Posterior vena cava (tissue), 2 donors: ENCODE data around the gene DEDD. TPM values are rescaled to one million over a fixed set of nuclear protein-coding genes. Genes with fewer than 3 reads are reported as not detected.

Experiments
- DNase-seq: peaks from one replicate; pipeline ENCODE4 v3.0.0-alpha.2; 2020; ENCODE audit warnings: low spot score
- intact Hi-C, 2 donors: fragments of 100-400 bp; cut with DNase I; formaldehyde crosslinking; loops; one replicate each; pipeline versions ENCODE4 v1.14.1 to v1.14.2; 2022 to 2023
- total RNA-seq, 2 donors: library from RNA; stranded (reverse); fragmentation: NEBNext Ultra II Directional; extraction: Animal tissue kit (Norgen Biotek cat#: 25700); gene quantifications; one replicate each; pipeline ENCODE4 v1.2.1, GENCODE V29; 2021
- donor health status: DM: yes; HTN: yes; CAD: no.
- donor health status: DM: yes; HTN: yes; CAD: no.

The DEDD gene
- total RNA-seq, 2 donors from 2014 or later: 32.1 to 35.8 TPM

- intact Hi-C loops: no loop called here
- DNase-seq: no peak
These were observed 50.0 kb downstream of the DEDD start for GRCh38 chr1:161082483-161082882.

GRCh38 chr1:161081519-161081918, 50.9 kb downstream of the DEDD start:
- intact Hi-C loops: no loop called here
- DNase-seq: no peak

- DNase-seq: no peak
- intact Hi-C loops: no loop called here
These were observed 51.7 kb downstream of the DEDD start for GRCh38 chr1:161080441-161081405.

GRCh38 chr1:161079436-161080110, 52.9 kb downstream of the DEDD start:
- intact Hi-C loops: no loop called here
- no peak for DNase-seq

- no peak for DNase-seq
- intact Hi-C loops: no loop called here
These were observed 55.0 kb downstream of the DEDD start for GRCh38 chr1:161077426-161077825.

GRCh38 chr1:161076410-161076809, 56.1 kb downstream of the DEDD start:
- intact Hi-C loops: no loop called here
- DNase-seq: no peak

- no peak for DNase-seq
- intact Hi-C loops: no loop called here
These were observed 57.6 kb downstream of the DEDD start for GRCh38 chr1:161074676-161075368.

GRCh38 chr1:161073474-161074121, 58.9 kb downstream of the DEDD start:
- DNase-seq: no peak
- intact Hi-C loops: no loop called here

GRCh38 chr1:161072751-161073449, 59.6 kb downstream of the DEDD start:
- intact Hi-C loops: no loop called here

GRCh38 chr1:161071886-161072371, 60.5 kb downstream of the DEDD start:
- DNase-seq: no peak
- intact Hi-C loops: no loop called here

More at GRCh38 chr1:161072751-161073449, 59.6 kb downstream of the DEDD start:
- DNase-seq: no peak

Other genes starting within 250 kb of the DEDD start
- gene ITLN1, start 247.5 kb downstream of the DEDD start, total RNA-seq: under 1 TPM; 0.29 to 0.60 TPM
- gene ITLN2, start 177.9 kb downstream of the DEDD start, total RNA-seq: not detected
- gene F11R, start 111.5 kb downstream of the DEDD start, total RNA-seq: 10 to 100 TPM; 16.0 to 17.3 TPM
- 10 to 100 TPM in 1 of 2 donors, 1 to 10 TPM in 1; 4.5 to 12.5 TPM for gene TSTD1, start 93.7 kb downstream of the DEDD start, total RNA-seq
- 10 to 100 TPM; 33.5 to 40.0 TPM for gene USF1, start 86.7 kb downstream of the DEDD start, total RNA-seq
- gene ARHGAP30, start 62.8 kb downstream of the DEDD start, total RNA-seq: 10 to 100 TPM; 10.5 to 15.2 TPM
- under 1 TPM in 1 of 2 donors, not detected in 1; 0.19 TPM for gene NECTIN4, start 43.1 kb downstream of the DEDD start, total RNA-seq
- gene KLHDC9, start 34.3 kb downstream of the DEDD start, total RNA-seq: 1 to 10 TPM; 2.4 to 4.2 TPM
- gene PFDN2, start 14.6 kb downstream of the DEDD start, total RNA-seq: 10 to 100 TPM; 35.8 to 43.6 TPM
- 10 to 100 TPM; 23.7 to 29.6 TPM for gene NIT1, start 14.6 kb downstream of the DEDD start, total RNA-seq
- 10 to 100 TPM; 54.8 to 63.0 TPM for gene UFC1, start 21.3 kb upstream of the DEDD start, total RNA-seq
- 10 to 100 TPM; 12.9 to 20.8 TPM for gene USP21, start 26.8 kb upstream of the DEDD start, total RNA-seq
- 10 to 100 TPM; 15.0 to 16.8 TPM for gene PPOX, start 33.8 kb upstream of the DEDD start, total RNA-seq
- gene B4GALT3, start 44.8 kb upstream of the DEDD start, total RNA-seq: 10 to 100 TPM; 12.7 to 17.3 TPM
- 100 to 1,000 TPM in 1 of 2 donors, 10 to 100 TPM in 1; 28.0 to 125 TPM for gene ADAMTS4, start 66.4 kb upstream of the DEDD start, total RNA-seq
- gene NDUFS2, start 69.7 kb upstream of the DEDD start, total RNA-seq: 10 to 100 TPM; 54.3 to 57.9 TPM
- gene FCER1G, start 82.6 kb upstream of the DEDD start, total RNA-seq: 100 to 1,000 TPM in 1 of 2 donors, 10 to 100 TPM in 1; 40.4 to 101 TPM
- gene APOA2, start 91.0 kb upstream of the DEDD start, total RNA-seq: not detected
- gene TOMM40L, start 93.4 kb upstream of the DEDD start, total RNA-seq: 10 to 100 TPM; 13.4 to 15.0 TPM
- gene NR1I3, start 105.5 kb upstream of the DEDD start, total RNA-seq: not detected
- gene PCP4L1, start 126.1 kb upstream of the DEDD start, total RNA-seq: 1 to 10 TPM; 3.0 to 4.6 TPM
- gene MPZ, start 177.3 kb upstream of the DEDD start, total RNA-seq: 1 to 10 TPM; 1.3 to 1.5 TPM
- gene SDHC, start 181.7 kb upstream of the DEDD start, total RNA-seq: 100 to 1,000 TPM; 119 to 123 TPM
- not detected for gene CFAP126, start 235.2 kb upstream of the DEDD start, total RNA-seq